HepG2 (cell line): ENCODE measurements around the gene FANCD2. TPM values are rescaled to one million over a fixed set of nuclear protein-coding genes. Genes with fewer than 3 reads are reported as not detected.
A peak's percentile ranks its signal among the peaks of the same experiment; 100 is the strongest.

Experiments
- ATAC-seq: fragments of 200-7000 bp; cut with Tn5 transposase; 3 replicates; pipeline ENCODE4 v1.9.1; 2020; ENCODE audit warnings: mild to moderate bottlenecking, moderate library complexity
- BruUV-seq: library from RNA; stranded (reverse); fragments of 400-500 nt; replicated peaks from 2 replicates; lab custom pipeline; 2021; lab: Mats Ljungman, UMichigan
- CTCF ChIA-PET: fragments of 300-600 bp; formaldehyde crosslinking; extraction: SDS; loops from one replicate; lab custom pipeline; 2021; ENCODE audit warnings: low total read pairs, inconsistent platforms, low intra/inter-chr PET ratio; lab: Yijun Ruan, JAX
- POLR2A ChIA-PET: fragments of 350-600 bp; sonication (Branson Sonifier 250); formaldehyde crosslinking; loops from one replicate; lab custom pipeline; 2020; ENCODE audit warnings: antibody characterized with exemption, inconsistent platforms; lab: Yijun Ruan, JAX
- DNase-seq: peaks from one replicate; pipeline ENCODE4 v3.0.0-alpha.2; 2015; ENCODE audit warnings: low spot score
- FAIRE-seq: peaks from 3 replicates; lab custom pipeline; 2011; peaks lifted over from hg19 to GRCh38; lab: Jason Lieb, UNC
- H2AFZ ChIP-seq: one replicate; pipeline ENCODE4 v1.6.1; 2011; ENCODE audit warnings: low read length, inconsistent platforms
- H3K27ac ChIP-seq: fragments of 300-600 bp; 3 replicates; pipeline ENCODE4 v1.8.0; 2011; ENCODE audit warnings: mixed run types, mild to moderate bottlenecking, mixed read lengths, low read length, inconsistent platforms; ENCODE audit not compliant: insufficient read depth; ENCODE audit errors: extremely low read length
- H3K27me3 ChIP-seq, 2 experiments: fragments of 200-600 bp in 1 of 2; 2 replicates in 1 of 2; 3 replicates in 1 of 2; pipeline versions ENCODE4 v1.6.0 to v1.8.0; 2011; ENCODE audit warnings: low read length in 2 of 2, mild to moderate bottlenecking in 2 of 2, moderate library complexity in 2 of 2, inconsistent platforms in 1 of 2; ENCODE audit not compliant: insufficient read depth in 2 of 2, control insufficient read depth in 1 of 2
- H3K36me3 ChIP-seq, 2 experiments: fragments of 200-600 bp in 1 of 2; replicated peaks in 1 of 2; 2 replicates in 1 of 2; 3 replicates in 1 of 2; pipeline versions ENCODE4 v1.5.1 to v1.8.0; 2011; ENCODE audit warnings: low read length in 2 of 2, inconsistent platforms in 1 of 2; ENCODE audit not compliant: insufficient read depth in 2 of 2, control insufficient read depth in 1 of 2
- H3K4me1 ChIP-seq: 2 replicates; pipeline ENCODE4 v1.5.1; 2012; ENCODE audit warnings: low read length, inconsistent platforms; ENCODE audit not compliant: insufficient read depth
- H3K4me2 ChIP-seq: 2 replicates; pipeline ENCODE4 v1.6.0; 2011; ENCODE audit warnings: low read depth, low read length, inconsistent platforms
- H3K4me3 ChIP-seq, 3 experiments: fragments of 200-600 bp in 1 of 3; sonication (generic), shearing (Covaris generic) in 1 of 3; replicated peaks in 1 of 3; 2 replicates each; pipeline ENCODE4 v1.5.1; 2011 to 2016; ENCODE audit warnings: low read length in 3 of 3, inconsistent platforms in 2 of 3, low read depth in 2 of 3, mild to moderate bottlenecking in 2 of 3, control low read depth in 1 of 3, mixed read lengths in 1 of 3; ENCODE audit not compliant: insufficient read depth in 1 of 3
- H3K79me2 ChIP-seq: one replicate; pipeline ENCODE4 v1.6.1; 2011; ENCODE audit warnings: low read length, inconsistent platforms; ENCODE audit not compliant: insufficient read depth
- H3K9ac ChIP-seq: 2 replicates; pipeline ENCODE4 v1.6.0; 2011; ENCODE audit warnings: mild to moderate bottlenecking, low read depth, low read length, inconsistent platforms; ENCODE audit not compliant: insufficient read depth
- H3K9me3 ChIP-seq: 2 replicates; pipeline ENCODE4 v1.5.1; 2012; ENCODE audit warnings: mild to moderate bottlenecking, low read length
- H4K20me1 ChIP-seq: 2 replicates; pipeline ENCODE4 v1.6.0; 2011; ENCODE audit warnings: inconsistent platforms, mild to moderate bottlenecking, low read length, moderate library complexity; ENCODE audit not compliant: insufficient read depth
- AGO2 ChIP-seq: fragments of 200-400 bp; formaldehyde crosslinking; optimal IDR thresholded peaks from 2 replicates; pipeline ENCODE3; 2017; ENCODE audit warnings: mild to moderate bottlenecking, low read depth, low read length, moderate library complexity
- FOXP1 ChIP-seq, 2 experiments: fragments of 450-650 bp in 1 of 2; IDR thresholded peaks; 2 replicates each; pipeline ENCODE4 v1.6.1; 2017 to 2018; ENCODE audit warnings: antibody characterized with exemption in 1 of 2
- NFKB2 ChIP-seq: sonication (generic); formaldehyde crosslinking; IDR thresholded peaks from 2 replicates; pipeline ENCODE4 v1.4.0; 2020; ENCODE audit warnings: missing genetic modification reagents, borderline replicate concordance
- RELA ChIP-seq: sonication (generic); formaldehyde crosslinking; IDR thresholded peaks from 2 replicates; pipeline ENCODE4 v1.4.0; 2020; ENCODE audit warnings: missing genetic modification reagents
- TCF7L2 ChIP-seq: IDR thresholded peaks from 2 replicates; pipeline ENCODE4 v1.6.1; 2011; ENCODE audit warnings: mild to moderate bottlenecking, low read depth, low read length, moderate library complexity
- ZNF143 ChIP-seq: sonication (generic); formaldehyde crosslinking; IDR thresholded peaks from 2 replicates; pipeline ENCODE4 v1.4.0; 2020; ENCODE audit warnings: missing genetic modification reagents
- ZNF496 ChIP-seq: sonication (generic); formaldehyde crosslinking; IDR thresholded peaks from 2 replicates; pipeline ENCODE4 v1.8.1; 2023; ENCODE audit warnings: mild to moderate bottlenecking, moderate library complexity, missing genetic modification reagents; ENCODE audit not compliant: insufficient replicate concordance
- WGBS: methylation state at CpG from one replicate; pipeline ENCODE4 v1.1.6; 2017; ENCODE audit warnings: low lambda C conversion rate; 5-methylcytosine and 5-hydroxymethylcytosine counted together
- in situ Hi-C: cut with HindIII; loops from 2 replicates; pipeline ENCODE4 v1.10.0; 2017; ENCODE audit warnings: low pct_unique_long_range_greater_than_20kb; ENCODE audit not compliant: extremely low pct_ligation_motif_present
- intact Hi-C: fragments of 100-400 bp; cut with micrococcal nuclease; formaldehyde crosslinking; loops from one replicate; pipeline ENCODE4 v1.10.0; 2022; ENCODE audit not compliant: unreplicated experiment
- polyA plus RNA-seq, 8 experiments: library from polyadenylated mRNA; depleted of rRNA in 3 of 8; stranded (reverse) in 7 of 8; unstranded in 1 of 8; fragments of >200 nt; fragmentation: Illumina TruSeq in 4 of 8; extraction: Trizol in 4 of 8; gene quantifications; 2 replicates each; pipeline versions ENCODE4 v1.2.1 to v1.2.3, GENCODE V29; 2011 to 2016; ENCODE audit warnings: low read depth in 4 of 8, missing spikeins in 1 of 8, mixed read lengths in 1 of 8; ENCODE audit not compliant: insufficient read depth in 1 of 8
- total RNA-seq, 5 experiments: library from RNA; depleted of rRNA; stranded (reverse); fragments of >200 nt; fragmentation: Illumina TruSeq; extraction: Trizol; gene quantifications; 2 replicates each; pipeline ENCODE4 v1.2.3, GENCODE V29; 2016; ENCODE audit warnings: low read depth in 1 of 5
- TF ChIP-seq, protein P1 (sequence below): sonication (generic); formaldehyde crosslinking; IDR thresholded peaks from 2 replicates; pipeline ENCODE4 v1.5.1; 2020; ENCODE audit warnings: missing genetic modification reagents, mild to moderate bottlenecking, borderline replicate concordance

FANCD2 gene
- total and polyA plus RNA-seq, 2 of the 13 experiments (the other 11 are each of a cell fraction or from before 2014, with no cell fraction given) = 10.1 to 42.0 TPM

DNA sequence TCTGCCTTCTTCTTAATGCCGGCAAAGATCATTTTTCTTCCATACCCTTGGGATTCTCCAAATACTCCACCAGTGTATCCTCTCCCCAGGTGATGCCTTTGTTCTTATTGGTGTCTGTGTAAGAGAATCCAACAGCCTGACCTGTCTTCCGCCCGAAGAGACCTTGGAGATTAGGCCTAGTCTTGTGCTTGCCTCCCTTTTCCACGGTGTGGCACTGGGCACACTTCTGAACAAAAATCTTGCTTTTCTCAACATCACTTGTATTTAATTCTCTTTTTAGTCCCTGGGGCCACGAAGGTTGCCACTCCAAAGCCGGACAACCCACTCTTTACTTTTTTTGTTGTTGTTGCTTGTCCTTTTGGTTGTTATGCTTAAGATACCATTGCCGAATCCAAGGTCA lies 25.6 kb upstream of the FANCD2 start (continued):
- TF ChIP-seq, protein P1, sequence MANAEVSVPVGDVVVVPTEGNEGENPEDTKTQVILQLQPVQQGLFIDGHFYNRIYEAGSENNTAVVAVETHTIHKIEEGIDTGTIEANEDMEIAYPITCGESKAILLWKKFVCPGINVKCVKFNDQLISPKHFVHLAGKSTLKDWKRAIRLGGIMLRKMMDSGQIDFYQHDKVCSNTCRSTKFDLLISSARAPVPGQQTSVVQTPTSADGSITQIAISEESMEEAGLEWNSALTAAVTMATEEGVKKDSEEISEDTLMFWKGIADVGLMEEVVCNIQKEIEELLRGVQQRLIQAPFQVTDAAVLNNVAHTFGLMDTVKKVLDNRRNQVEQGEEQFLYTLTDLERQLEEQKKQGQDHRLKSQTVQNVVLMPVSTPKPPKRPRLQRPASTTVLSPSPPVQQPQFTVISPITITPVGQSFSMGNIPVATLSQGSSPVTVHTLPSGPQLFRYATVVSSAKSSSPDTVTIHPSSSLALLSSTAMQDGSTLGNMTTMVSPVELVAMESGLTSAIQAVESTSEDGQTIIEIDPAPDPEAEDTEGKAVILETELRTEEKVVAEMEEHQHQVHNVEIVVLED = no peak

DNA sequence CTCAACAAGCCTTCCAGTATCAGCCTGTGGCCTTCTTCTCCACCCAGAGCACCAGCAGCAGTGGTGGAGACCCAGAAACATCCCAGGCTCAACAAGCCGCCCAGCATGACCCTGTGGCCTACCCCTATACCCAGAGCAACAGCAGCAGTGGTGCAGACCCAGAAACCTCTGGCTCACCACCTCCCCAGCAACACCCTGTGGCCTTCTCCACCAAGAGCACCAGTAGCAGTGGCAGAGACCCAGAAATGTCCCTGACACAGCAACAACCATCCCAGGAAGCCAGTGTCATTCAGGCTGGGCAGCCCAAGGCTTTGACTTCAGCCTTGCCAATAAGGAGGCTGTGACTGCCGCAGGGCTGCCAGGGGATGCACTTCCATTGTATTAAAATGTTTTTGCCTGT lies 23.3 kb upstream of the FANCD2 start:
- Histone ChIP-seq H3K79me2 (no peaks in the 10 kb centered on the region), H4K20me1 (no peaks in the 10 kb centered on the region), H3K27me3 (no peaks in the 10 kb centered on the region), H2AFZ (no peak overlapping the region), H3K4me1 (peaks cover 39% of the 10 kb centered on the region), H3K9me3 (no peaks in the 10 kb centered on the region), H3K9ac (no peak overlapping the region), H3K27ac (no peak overlapping the region), H3K4me2 (no peak overlapping the region), H3K4me3 (no peak overlapping the region)
- ATAC-seq (no peak), FAIRE-seq (no peak), DNase-seq (no peak)
- WGBS = 100% methylated on average over 2 of the region's 2 CpGs
- ChIA-PET CTCF (no interaction called here), POLR2A (no interaction called here)
- BruUV-seq = no TSS peak
- in situ Hi-C loops = no loop called here
- TF ChIP-seq ZNF143 (CRISPR knock-in tag) (no peak), NFKB2 (CRISPR knock-in tag) (no peak), ZNF496 (CRISPR knock-in tag) (no peak), TCF7L2 (no peak), FOXP1 (IDR thresholded peaks at IDR 0.05) (no peak), FOXP1 (CRISPR knock-in tag; IDR thresholded peaks at IDR 0.05) (no peak), AGO2 (peak; percentile 24), RELA (CRISPR knock-in tag) (no peak)
- TF ChIP-seq, all 625 proteins: peak for 1
- peaks cover 2 to 27% of the 10 kb centered on the region in 2 experiments for H3K36me3 ChIP-seq
- intact Hi-C loops = loop anchor here (10.0 kb wide), 1 partner anchor 58 kb away; no protein-coding TSS in a partner anchor
